GM23338 (cell line): ENCODE results near the gene PIK3C2G. TPM values are rescaled to one million over a fixed set of nuclear protein-coding genes. Genes with fewer than 3 reads are reported as not detected.

Experiments
- ATAC-seq: fragments of 200-7000 bp; cut with Tn5 transposase; 3 replicates; pipeline ENCODE4 v1.9.1; 2020
- DNase-seq: peaks from one replicate; pipeline ENCODE4 v3.0.0-alpha.2; 2015; ENCODE audit warnings: low spot score
- H2AFZ ChIP-seq: fragments of 200-600 bp; sonication (generic); 2 replicates; pipeline ENCODE4 v1.8.0; 2016; ENCODE audit warnings: antibody characterized with exemption, mild to moderate bottlenecking, moderate library complexity
- H3F3A ChIP-seq: fragments of 200-600 bp; sonication (generic); replicated peaks from 2 replicates; pipeline ENCODE4 v1.8.0; 2017; ENCODE audit warnings: antibody characterized with exemption, mixed run types, low read depth
- H3K27ac ChIP-seq: fragments of 200-600 bp; sonication (generic); 2 replicates; pipeline ENCODE4 v1.6.1; 2016; ENCODE audit warnings: low read depth
- H3K27me3 ChIP-seq: fragments of 200-600 bp; sonication (generic); 2 replicates; pipeline ENCODE4 v1.8.0; 2016; ENCODE audit warnings: mild to moderate bottlenecking, mixed run types, moderate library complexity; ENCODE audit not compliant: insufficient read depth
- H3K36me3 ChIP-seq: fragments of 200-600 bp; sonication (generic); 2 replicates; pipeline ENCODE4 v1.8.0; 2016; ENCODE audit warnings: mild to moderate bottlenecking; ENCODE audit not compliant: insufficient read depth
- H3K4me1 ChIP-seq: fragments of 200-600 bp; sonication (generic); 2 replicates; pipeline ENCODE4 v1.8.0; 2016; ENCODE audit warnings: mild to moderate bottlenecking, moderate library complexity; ENCODE audit not compliant: insufficient read depth
- H3K4me2 ChIP-seq: fragments of 200-600 bp; sonication (generic); 2 replicates; pipeline ENCODE4 v1.7.1; 2017; ENCODE audit warnings: mixed run types
- H3K4me3 ChIP-seq: fragments of 200-600 bp; sonication (generic); 2 replicates; pipeline ENCODE4 v1.6.1; 2016; ENCODE audit warnings: mixed run types
- H3K79me2 ChIP-seq: fragments of 200-600 bp; sonication (generic); replicated peaks from 2 replicates; pipeline ENCODE4 v1.8.0; 2017; ENCODE audit warnings: mild to moderate bottlenecking; ENCODE audit not compliant: insufficient read depth
- H3K9me2 ChIP-seq: fragments of 200-600 bp; sonication (generic); 2 replicates; pipeline ENCODE4 v1.8.0; 2017; ENCODE audit not compliant: insufficient read depth
- H4K20me1 ChIP-seq: fragments of 200-600 bp; sonication (generic); replicated peaks from 2 replicates; pipeline ENCODE4 v1.8.0; 2017; ENCODE audit warnings: mild to moderate bottlenecking; ENCODE audit not compliant: insufficient read depth
- H3K27ac Mint-ChIP-seq: 2 replicates; pipeline ENCODE4 v1.8.0; 2020; ENCODE audit warnings: inconsistent platforms, mild to moderate bottlenecking, moderate library complexity, mixed read lengths
- H3K27me3 Mint-ChIP-seq: 3 replicates; pipeline ENCODE4 v1.8.0; 2022; ENCODE audit warnings: low read depth, mild to moderate bottlenecking, moderate library complexity, mixed read lengths, inconsistent platforms; ENCODE audit not compliant: insufficient read depth, poor library complexity
- H3K36me3 Mint-ChIP-seq: 3 replicates; pipeline ENCODE4 v1.8.0; 2021; ENCODE audit warnings: low read depth, mild to moderate bottlenecking, inconsistent platforms, moderate library complexity, mixed read lengths
- H3K4me1 Mint-ChIP-seq: 3 replicates; pipeline ENCODE4 v1.8.0; 2020; ENCODE audit warnings: mild to moderate bottlenecking, inconsistent platforms, mixed read lengths
- H3K4me3 Mint-ChIP-seq: 3 replicates; pipeline ENCODE4 v1.8.0; 2021; ENCODE audit warnings: moderate library complexity, mild to moderate bottlenecking, inconsistent platforms, mixed read lengths
- H3K9me3 Mint-ChIP-seq: 3 replicates; pipeline ENCODE4 v1.8.0; 2020; ENCODE audit warnings: moderate library complexity, mild to moderate bottlenecking, inconsistent platforms, mixed read lengths
- CREB1 ChIP-seq: fragments of 250-450 bp; sonication (Bioruptor Pico); IDR thresholded peaks from 2 replicates; pipeline ENCODE4 v1.5.0; 2020; ENCODE audit warnings: low read depth, mild to moderate bottlenecking, moderate library complexity
- ETS1 ChIP-seq: IDR thresholded peaks from 2 replicates; pipeline ENCODE4 v1.6.1; 2016; ENCODE audit warnings: antibody characterized with exemption
- EZH2 ChIP-seq: fragments of 200-600 bp; sonication (generic); IDR thresholded peaks from one replicate; pipeline ENCODE4 v1.8.0; 2017; ENCODE audit warnings: antibody characterized with exemption, mild to moderate bottlenecking, low read depth; ENCODE audit not compliant: unreplicated experiment
- EZH2phosphoT487 ChIP-seq: fragments of 200-600 bp; sonication (generic); IDR thresholded peaks from one replicate; pipeline ENCODE4 v1.8.1; 2018; ENCODE audit warnings: antibody characterized with exemption; ENCODE audit not compliant: unreplicated experiment
- JUNB ChIP-seq: IDR thresholded peaks from one replicate; pipeline ENCODE4 v1.6.1; 2016; ENCODE audit warnings: antibody characterized with exemption; ENCODE audit not compliant: unreplicated experiment
- NANOG ChIP-seq: IDR thresholded peaks from 2 replicates; pipeline ENCODE4 v1.6.1; 2016; ENCODE audit warnings: antibody characterized with exemption, borderline replicate concordance
- POLR2AphosphoS5 ChIP-seq: IDR thresholded peaks from 2 replicates; pipeline ENCODE4 v1.6.1; 2016; ENCODE audit warnings: antibody characterized with exemption, low read depth
- STAT1 ChIP-seq: IDR thresholded peaks from one replicate; pipeline ENCODE4 v1.6.1; 2016; ENCODE audit warnings: antibody characterized with exemption; ENCODE audit not compliant: unreplicated experiment
- ZNF114 ChIP-seq: fragments of 250-450 bp; sonication (Bioruptor Pico); IDR thresholded peaks from 2 replicates; pipeline ENCODE4 v1.5.0; 2020; ENCODE audit warnings: mild to moderate bottlenecking, moderate library complexity
- ZNF331 ChIP-seq: fragments of 250-450 bp; sonication (Bioruptor Pico); IDR thresholded peaks from 2 replicates; pipeline ENCODE4 v1.5.0; 2020; ENCODE audit warnings: low read depth, mild to moderate bottlenecking, moderate library complexity
- polyA plus RNA-seq: library from polyadenylated mRNA; unstranded; fragments of >200 nt; fragmentation: Nextera tagmentation; extraction: Ambion mirVana; gene quantifications from 2 replicates; pipeline ENCODE4 v1.2.1, GENCODE V29; 2016
- total RNA-seq: library from RNA; depleted of rRNA; stranded (reverse); fragments of >200 nt; shearing (Covaris generic); gene quantifications from 2 replicates; pipeline ENCODE4 v1.2.3, GENCODE V29; 2014
- TF ChIP-seq, protein P1 (sequence below): fragments of 250-450 bp; sonication (Bioruptor Pico); IDR thresholded peaks from 2 replicates; pipeline ENCODE4 v1.5.0; 2020; ENCODE audit warnings: mild to moderate bottlenecking, moderate library complexity
- TF ChIP-seq, protein P2 (sequence below), 2 experiments: fragments of 200-600 bp in 1 of 2; sonication (generic) in 1 of 2; conservative IDR thresholded peaks; 2 replicates each; pipeline versions ENCODE4 v1.5.1 to v1.6.1; 2016 to 2017; ENCODE audit warnings: antibody characterized with exemption in 2 of 2, low read depth in 2 of 2, mild to moderate bottlenecking in 2 of 2, moderate library complexity in 1 of 2
- TF ChIP-seq, protein P3 (sequence below): IDR thresholded peaks from one replicate; pipeline ENCODE4 v1.6.1; 2018; ENCODE audit warnings: antibody characterized with exemption; ENCODE audit not compliant: unreplicated experiment

The PIK3C2G gene
- total and polyA plus RNA-seq, 2 experiments from 2014 or later, result not detected

DNA sequence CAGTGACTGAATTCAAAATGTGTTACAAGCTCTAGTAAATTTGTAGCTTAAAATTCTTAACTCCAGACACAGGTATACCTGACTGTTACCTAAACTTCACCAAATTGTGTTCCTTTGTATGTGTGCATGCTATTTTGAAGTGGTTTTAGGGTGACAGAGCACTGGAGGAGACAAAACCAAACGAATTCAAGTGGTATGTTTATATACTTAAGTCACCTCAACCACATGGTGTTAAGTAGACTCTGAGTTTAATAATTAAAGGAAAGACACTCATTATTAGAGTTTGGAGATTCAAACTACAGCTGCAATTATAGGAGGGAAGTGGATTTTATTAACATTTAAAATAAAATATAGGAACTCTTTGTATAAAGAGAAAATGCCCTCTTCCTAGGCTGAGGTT lies 392.1 kb downstream of the PIK3C2G start:
- Mint-ChIP-seq H3K4me1 (no peaks in the 10 kb centered on the region), H3K36me3 (no peaks in the 10 kb centered on the region)
- no peak overlapping the region for H2AFZ ChIP-seq

More for the DNA sequence above, 392.1 kb downstream of the PIK3C2G start:
- no peaks in the 10 kb centered on the region for H4K20me1 ChIP-seq
- H3K4me3 ChIP-seq, result no peak overlapping the region
- no peaks in the 10 kb centered on the region for H3F3A ChIP-seq
- H3K27ac Mint-ChIP-seq, result no peak overlapping the region
- H3K79me2 ChIP-seq, result no peaks in the 10 kb centered on the region
- peaks cover 2% of the 10 kb centered on the region for H3K27me3 Mint-ChIP-seq
- DNase-seq, result no peak
- no peak for TF ChIP-seq EZH2
- TF ChIP-seq POLR2AphosphoS5, result no peak
- TF ChIP-seq JUNB, result no peak
- TF ChIP-seq NANOG, result no peak
- TF ChIP-seq, protein P1, sequence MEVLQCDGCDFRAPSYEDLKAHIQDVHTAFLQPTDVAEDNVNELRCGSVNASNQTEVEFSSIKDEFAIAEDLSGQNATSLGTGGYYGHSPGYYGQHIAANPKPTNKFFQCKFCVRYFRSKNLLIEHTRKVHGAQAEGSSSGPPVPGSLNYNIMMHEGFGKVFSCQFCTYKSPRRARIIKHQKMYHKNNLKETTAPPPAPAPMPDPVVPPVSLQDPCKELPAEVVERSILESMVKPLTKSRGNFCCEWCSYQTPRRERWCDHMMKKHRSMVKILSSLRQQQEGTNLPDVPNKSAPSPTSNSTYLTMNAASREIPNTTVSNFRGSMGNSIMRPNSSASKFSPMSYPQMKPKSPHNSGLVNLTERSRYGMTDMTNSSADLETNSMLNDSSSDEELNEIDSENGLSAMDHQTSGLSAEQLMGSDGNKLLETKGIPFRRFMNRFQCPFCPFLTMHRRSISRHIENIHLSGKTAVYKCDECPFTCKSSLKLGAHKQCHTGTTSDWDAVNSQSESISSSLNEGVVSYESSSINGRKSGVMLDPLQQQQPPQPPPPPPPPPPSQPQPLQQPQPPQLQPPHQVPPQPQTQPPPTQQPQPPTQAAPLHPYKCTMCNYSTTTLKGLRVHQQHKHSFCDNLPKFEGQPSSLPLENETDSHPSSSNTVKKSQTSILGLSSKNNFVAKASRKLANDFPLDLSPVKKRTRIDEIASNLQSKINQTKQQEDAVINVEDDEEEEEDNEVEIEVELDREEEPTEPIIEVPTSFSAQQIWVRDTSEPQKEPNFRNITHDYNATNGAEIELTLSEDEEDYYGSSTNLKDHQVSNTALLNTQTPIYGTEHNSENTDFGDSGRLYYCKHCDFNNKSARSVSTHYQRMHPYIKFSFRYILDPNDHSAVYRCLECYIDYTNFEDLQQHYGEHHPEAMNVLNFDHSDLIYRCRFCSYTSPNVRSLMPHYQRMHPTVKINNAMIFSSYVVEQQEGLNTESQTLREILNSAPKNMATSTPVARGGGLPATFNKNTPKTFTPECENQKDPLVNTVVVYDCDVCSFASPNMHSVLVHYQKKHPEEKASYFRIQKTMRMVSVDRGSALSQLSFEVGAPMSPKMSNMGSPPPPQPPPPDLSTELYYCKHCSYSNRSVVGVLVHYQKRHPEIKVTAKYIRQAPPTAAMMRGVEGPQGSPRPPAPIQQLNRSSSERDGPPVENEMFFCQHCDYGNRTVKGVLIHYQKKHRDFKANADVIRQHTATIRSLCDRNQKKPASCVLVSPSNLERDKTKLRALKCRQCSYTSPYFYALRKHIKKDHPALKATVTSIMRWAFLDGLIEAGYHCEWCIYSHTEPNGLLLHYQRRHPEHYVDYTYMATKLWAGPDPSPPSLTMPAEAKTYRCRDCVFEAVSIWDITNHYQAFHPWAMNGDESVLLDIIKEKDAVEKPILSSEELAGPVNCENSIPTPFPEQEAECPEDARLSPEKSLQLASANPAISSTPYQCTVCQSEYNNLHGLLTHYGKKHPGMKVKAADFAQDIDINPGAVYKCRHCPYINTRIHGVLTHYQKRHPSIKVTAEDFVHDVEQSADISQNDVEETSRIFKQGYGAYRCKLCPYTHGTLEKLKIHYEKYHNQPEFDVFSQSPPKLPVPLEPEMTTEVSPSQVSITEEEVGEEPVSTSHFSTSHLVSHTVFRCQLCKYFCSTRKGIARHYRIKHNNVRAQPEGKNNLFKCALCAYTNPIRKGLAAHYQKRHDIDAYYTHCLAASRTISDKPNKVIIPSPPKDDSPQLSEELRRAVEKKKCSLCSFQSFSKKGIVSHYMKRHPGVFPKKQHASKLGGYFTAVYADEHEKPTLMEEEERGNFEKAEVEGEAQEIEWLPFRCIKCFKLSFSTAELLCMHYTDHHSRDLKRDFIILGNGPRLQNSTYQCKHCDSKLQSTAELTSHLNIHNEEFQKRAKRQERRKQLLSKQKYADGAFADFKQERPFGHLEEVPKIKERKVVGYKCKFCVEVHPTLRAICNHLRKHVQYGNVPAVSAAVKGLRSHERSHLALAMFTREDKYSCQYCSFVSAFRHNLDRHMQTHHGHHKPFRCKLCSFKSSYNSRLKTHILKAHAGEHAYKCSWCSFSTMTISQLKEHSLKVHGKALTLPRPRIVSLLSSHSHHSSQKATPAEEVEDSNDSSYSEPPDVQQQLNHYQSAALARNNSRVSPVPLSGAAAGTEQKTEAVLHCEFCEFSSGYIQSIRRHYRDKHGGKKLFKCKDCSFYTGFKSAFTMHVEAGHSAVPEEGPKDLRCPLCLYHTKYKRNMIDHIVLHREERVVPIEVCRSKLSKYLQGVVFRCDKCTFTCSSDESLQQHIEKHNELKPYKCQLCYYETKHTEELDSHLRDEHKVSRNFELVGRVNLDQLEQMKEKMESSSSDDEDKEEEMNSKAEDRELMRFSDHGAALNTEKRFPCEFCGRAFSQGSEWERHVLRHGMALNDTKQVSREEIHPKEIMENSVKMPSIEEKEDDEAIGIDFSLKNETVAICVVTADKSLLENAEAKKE (CRISPR knock-in tag), result no peak
- no peak for TF ChIP-seq EZH2phosphoT487
- no peak for TF ChIP-seq ZNF331 (CRISPR knock-in tag)
- no peak for TF ChIP-seq ZNF114 (CRISPR knock-in tag)
- TF ChIP-seq ETS1, result no peak
- no peak for TF ChIP-seq CREB1 (CRISPR knock-in tag)
- no peak for TF ChIP-seq STAT1
- TF ChIP-seq, protein P2, sequence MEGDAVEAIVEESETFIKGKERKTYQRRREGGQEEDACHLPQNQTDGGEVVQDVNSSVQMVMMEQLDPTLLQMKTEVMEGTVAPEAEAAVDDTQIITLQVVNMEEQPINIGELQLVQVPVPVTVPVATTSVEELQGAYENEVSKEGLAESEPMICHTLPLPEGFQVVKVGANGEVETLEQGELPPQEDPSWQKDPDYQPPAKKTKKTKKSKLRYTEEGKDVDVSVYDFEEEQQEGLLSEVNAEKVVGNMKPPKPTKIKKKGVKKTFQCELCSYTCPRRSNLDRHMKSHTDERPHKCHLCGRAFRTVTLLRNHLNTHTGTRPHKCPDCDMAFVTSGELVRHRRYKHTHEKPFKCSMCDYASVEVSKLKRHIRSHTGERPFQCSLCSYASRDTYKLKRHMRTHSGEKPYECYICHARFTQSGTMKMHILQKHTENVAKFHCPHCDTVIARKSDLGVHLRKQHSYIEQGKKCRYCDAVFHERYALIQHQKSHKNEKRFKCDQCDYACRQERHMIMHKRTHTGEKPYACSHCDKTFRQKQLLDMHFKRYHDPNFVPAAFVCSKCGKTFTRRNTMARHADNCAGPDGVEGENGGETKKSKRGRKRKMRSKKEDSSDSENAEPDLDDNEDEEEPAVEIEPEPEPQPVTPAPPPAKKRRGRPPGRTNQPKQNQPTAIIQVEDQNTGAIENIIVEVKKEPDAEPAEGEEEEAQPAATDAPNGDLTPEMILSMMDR (conservative IDR thresholded peaks at IDR 0.05; ENCODE audit: low read depth in 2 of 2), result no peak
- TF ChIP-seq, protein P3, sequence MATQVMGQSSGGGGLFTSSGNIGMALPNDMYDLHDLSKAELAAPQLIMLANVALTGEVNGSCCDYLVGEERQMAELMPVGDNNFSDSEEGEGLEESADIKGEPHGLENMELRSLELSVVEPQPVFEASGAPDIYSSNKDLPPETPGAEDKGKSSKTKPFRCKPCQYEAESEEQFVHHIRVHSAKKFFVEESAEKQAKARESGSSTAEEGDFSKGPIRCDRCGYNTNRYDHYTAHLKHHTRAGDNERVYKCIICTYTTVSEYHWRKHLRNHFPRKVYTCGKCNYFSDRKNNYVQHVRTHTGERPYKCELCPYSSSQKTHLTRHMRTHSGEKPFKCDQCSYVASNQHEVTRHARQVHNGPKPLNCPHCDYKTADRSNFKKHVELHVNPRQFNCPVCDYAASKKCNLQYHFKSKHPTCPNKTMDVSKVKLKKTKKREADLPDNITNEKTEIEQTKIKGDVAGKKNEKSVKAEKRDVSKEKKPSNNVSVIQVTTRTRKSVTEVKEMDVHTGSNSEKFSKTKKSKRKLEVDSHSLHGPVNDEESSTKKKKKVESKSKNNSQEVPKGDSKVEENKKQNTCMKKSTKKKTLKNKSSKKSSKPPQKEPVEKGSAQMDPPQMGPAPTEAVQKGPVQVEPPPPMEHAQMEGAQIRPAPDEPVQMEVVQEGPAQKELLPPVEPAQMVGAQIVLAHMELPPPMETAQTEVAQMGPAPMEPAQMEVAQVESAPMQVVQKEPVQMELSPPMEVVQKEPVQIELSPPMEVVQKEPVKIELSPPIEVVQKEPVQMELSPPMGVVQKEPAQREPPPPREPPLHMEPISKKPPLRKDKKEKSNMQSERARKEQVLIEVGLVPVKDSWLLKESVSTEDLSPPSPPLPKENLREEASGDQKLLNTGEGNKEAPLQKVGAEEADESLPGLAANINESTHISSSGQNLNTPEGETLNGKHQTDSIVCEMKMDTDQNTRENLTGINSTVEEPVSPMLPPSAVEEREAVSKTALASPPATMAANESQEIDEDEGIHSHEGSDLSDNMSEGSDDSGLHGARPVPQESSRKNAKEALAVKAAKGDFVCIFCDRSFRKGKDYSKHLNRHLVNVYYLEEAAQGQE, result no peak
- no peaks in the 10 kb centered on the region for H3K9me3 Mint-ChIP-seq
- H3K4me3 Mint-ChIP-seq, result no peak overlapping the region
- H3K4me2 ChIP-seq, result no peak overlapping the region
- H3K36me3 ChIP-seq, result no peaks in the 10 kb centered on the region
- no peak overlapping the region for H3K27ac ChIP-seq
- no peaks in the 10 kb centered on the region for H3K4me1 ChIP-seq
- no peak for ATAC-seq
- no peaks in the 10 kb centered on the region for H3K27me3 ChIP-seq
- H3K9me2 ChIP-seq, result no peaks in the 10 kb centered on the region
